Fibroblast of skin of right biceps (primary cell): ENCODE data around the gene STAT5A.

Experiments used
- DNase-seq: peaks from one replicate; pipeline ENCODE4 v3.0.0-alpha.2; 2013

The STAT5A gene

GRCh38 chr17:42270170-42270535 is 18.1 kb upstream of the STAT5A start:
- DNase-seq = peak; percentile 40

GRCh38 chr17:42270596-42270995 is 17.7 kb upstream of the STAT5A start:
- no peak for DNase-seq

GRCh38 chr17:42271006-42271778 is 17.1 kb upstream of the STAT5A start:
- DNase-seq = no peak

DNA sequence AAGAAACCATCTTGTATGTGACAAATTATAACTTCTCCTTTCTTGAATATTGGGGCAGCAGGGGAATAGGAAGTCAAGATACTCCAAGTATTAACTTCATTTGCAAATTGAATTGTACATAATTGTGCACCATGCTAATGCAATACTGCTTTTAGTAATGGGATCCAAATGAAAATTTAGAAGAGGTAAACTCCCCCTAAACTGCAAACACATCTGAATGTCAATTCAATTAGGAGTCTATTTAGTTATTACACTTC is 16.6 kb upstream of the STAT5A start:
- DNase-seq = no peak

- DNase-seq = no peak
Measured at GRCh38 chr17:42272162-42272907, 16.0 kb upstream of the STAT5A start.

- DNase-seq = no peak
Measured at GRCh38 chr17:42273474-42274252, 14.6 kb upstream of the STAT5A start.

GRCh38 chr17:42274253-42274542 is 14.1 kb upstream of the STAT5A start:
- no peak for DNase-seq

GRCh38 chr17:42274812-42275526 is 13.3 kb upstream of the STAT5A start:
- DNase-seq = no peak

- DNase-seq = peak; percentile 61
Measured at GRCh38 chr17:42275527-42276358, 12.6 kb upstream of the STAT5A start.

DNA sequence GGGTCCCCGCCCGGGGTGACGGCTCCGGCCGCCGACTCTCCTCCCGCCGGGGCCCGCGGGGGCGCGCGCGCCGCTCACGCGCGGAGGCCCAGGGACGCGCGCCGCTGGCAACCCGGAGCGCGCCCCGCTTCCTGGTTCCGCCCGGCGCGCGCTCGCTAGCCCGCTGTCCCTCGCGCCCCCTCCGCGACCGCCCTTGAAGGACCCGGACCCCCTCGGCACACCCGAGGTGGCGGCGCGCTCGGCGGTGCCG is 12.0 kb upstream of the STAT5A start, which contains the start of gene STAT5B:
TSS of gene STAT5B (minus strand) at position 33 of the 250 bp plus-strand sequence. CDS start 44,264 bp downstream, outside the sequence.
- peak; percentile 75 for DNase-seq

- DNase-seq = peak; percentile 83
Measured at GRCh38 chr17:42276609-42277341, 11.5 kb upstream of the STAT5A start.

DNA sequence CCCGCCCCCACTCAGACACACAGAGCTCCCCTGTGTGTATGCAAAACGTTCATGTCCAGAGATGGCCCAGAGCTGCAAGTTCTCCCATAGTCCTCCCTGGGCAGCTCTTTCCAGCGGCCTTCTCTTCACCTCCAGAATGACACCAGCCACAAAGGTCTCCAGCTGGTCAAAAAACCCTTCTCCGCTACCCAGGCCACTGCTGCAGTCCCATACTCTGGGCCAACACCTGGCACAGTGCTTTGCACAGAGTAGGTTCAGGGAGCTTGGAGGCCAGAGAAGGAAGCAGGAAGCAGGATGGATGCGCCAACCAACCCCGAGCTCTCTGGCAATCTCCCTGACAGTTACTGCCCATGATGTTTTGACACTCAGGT is 11.0 kb upstream of the STAT5A start:
- DNase-seq = no peak

DNA sequence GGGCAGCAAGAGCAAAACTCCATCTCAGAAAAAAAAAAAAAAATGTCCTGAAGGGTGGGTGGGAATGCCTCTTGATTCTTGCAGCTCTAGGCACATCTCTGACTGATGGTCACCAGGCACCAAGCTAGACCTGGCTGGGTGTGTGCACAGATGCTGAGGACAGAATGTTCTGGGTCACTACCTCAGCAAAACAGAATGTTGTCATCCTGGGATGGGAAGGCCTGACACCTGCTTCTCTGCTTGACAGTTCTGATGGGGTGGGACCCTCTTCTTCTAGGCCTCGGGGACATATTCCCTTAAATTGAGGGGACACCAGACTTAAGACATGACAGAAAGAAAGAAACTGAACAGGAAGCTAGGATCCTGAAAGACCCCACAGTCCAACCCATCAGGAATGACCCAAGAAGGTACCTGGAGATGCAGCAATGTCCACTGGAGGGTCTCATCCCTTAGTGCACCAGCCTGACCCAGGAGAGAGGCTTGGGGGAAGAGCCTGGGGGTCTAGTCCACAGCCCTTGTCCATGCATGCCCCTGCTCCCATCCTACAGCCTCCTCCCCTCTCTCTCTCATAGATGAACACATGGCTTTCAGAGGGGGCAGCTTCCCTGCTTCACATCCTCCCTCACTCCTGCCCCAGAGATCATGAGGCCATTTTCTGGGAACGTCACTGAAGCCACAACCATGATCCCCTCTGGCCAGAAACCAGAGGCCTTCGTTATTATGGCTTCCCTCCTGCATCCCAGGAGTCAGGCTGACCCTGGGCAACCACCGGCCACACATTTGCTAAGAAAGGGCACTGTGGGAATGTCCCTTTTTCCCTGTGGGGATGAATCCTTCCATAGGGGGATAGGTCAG is 8.3 kb upstream of the STAT5A start:
- DNase-seq = no peak

GRCh38 chr17:42281571-42282096 is 6.7 kb upstream of the STAT5A start:
- no peak for DNase-seq

- DNase-seq = no peak
Measured at GRCh38 chr17:42282478-42283080, 5.7 kb upstream of the STAT5A start.

DNA sequence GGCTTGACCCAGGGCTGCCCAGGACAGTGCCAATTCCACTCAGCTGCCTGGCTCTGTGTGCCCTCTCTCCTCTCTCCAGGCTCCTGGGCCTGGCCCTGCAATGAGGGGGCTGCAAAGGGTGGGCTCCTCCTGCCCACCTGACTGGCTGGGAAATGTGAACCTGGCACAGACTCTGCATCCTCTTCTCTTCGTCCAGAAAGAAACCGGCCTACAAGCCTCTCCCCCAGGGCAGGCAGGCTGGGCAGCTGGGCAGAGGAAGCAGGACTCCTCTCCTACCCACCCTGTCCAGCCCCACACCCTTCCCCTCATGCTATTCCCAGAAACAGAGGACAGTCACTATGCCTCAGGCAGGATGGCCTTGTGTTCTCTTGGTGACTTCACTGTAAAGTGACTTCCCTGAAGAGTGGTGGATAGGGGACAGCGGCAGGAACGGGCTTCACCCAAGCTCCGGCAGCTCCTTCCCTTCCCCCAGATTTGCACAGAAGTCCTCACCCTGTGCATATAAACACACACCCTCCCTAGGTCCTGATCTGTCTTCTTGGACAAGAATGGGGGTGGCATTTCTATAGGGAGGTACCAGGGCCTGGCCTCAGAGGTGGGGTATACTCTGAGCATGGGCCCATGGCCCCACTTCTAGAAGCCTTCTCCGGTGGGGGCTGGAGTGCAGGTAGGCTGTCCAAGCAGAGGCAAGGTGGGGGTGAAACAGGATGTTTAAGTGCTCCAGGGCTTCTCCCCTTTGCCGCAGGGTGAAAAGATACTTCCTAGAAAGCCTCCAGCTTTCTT is 4.9 kb upstream of the STAT5A start:
- no peak for DNase-seq

DNA sequence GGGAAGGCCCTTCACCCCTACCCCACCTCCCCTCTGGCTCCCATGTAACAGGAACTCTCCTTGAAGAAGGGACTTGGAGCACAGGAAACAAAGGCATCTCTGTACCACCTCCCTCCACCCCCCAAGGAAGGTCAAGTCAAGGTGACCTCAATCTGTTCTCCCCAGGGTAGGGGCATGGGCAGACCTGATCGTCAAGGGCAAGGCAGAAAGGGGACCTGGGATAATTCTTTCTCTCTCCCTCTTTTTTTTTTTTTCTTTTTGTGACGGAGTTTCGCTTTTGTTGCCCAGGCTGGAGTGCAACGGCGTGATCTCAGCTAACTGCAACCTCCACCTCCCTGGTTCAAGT is 4.3 kb upstream of the STAT5A start:
- DNase-seq = no peak

DNA sequence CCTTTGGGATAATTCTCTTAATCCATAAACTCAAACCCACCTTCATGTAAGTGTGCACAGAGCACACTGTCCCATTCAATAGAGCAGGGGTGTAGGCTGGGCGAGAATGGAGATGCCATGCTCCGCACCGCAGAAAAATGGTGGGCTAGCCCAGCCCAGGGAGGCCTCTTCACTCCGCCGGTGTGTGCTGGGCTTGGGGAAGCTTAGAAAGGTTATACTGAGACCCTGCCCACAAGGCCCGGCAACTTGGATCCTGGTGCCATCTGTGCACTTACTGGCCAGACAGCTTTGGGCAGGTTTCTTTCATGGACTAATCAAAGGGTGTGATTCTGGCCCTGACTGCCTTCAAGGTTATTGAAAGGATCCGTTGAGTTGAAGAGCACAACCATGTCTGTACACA is 3.7 kb upstream of the STAT5A start:
- no peak for DNase-seq

- DNase-seq = no peak
Measured at GRCh38 chr17:42285346-42286050, 2.8 kb upstream of the STAT5A start.
